Measurements from ENCODE around the gene MFSD11.

- TF ChIP-seq CTCF (IDR thresholded peaks at IDR 0.05) (peak in 1 of 4 experiments; percentile 26), EP300 (IDR thresholded peaks at IDR 0.05) (peak in 3 of 4 donors; percentile 47 to 80 (median 53)), POLR2A (IDR thresholded peaks at IDR 0.05) (peak; percentile 48 to 74), POLR2AphosphoS5 (IDR thresholded peaks at IDR 0.05) (peak; percentile 64 to 94 (median 88))
Measured at GRCh38 chr17:76709077-76709950, 28.6 kb upstream of the MFSD11 start.

All from sigmoid colon (tissue), 4 donors.